Osteoblast (primary cell): ENCODE data around the gene GLB1L3. TPM values are rescaled to one million over a fixed set of nuclear protein-coding genes. Genes with fewer than 3 reads are reported as not detected.

Experiments
- DNase-seq: peaks from one replicate; pipeline ENCODE4 v3.0.0; 2011; ENCODE audit warnings: low spot score, mixed read lengths; ENCODE audit not compliant: insufficient read length; ENCODE audit errors: missing footprints
- H2AFZ ChIP-seq: 2 replicates; pipeline ENCODE4 v1.6.0; 2011; ENCODE audit warnings: mild to moderate bottlenecking, low read length
- H3K27ac ChIP-seq: 2 replicates; pipeline ENCODE4 v1.5.1; 2011; ENCODE audit warnings: mild to moderate bottlenecking, low read depth, low read length, moderate library complexity
- H3K27me3 ChIP-seq: 2 replicates; pipeline ENCODE4 v1.6.0; 2012; ENCODE audit warnings: mild to moderate bottlenecking, control low read depth, inconsistent platforms, low read length, moderate library complexity; ENCODE audit not compliant: insufficient read depth
- H3K36me3 ChIP-seq: 2 replicates; pipeline ENCODE4 v1.5.1; 2011; ENCODE audit warnings: mild to moderate bottlenecking, low read length, control low read depth, moderate library complexity; ENCODE audit not compliant: insufficient read depth
- H3K4me1 ChIP-seq: 2 replicates; pipeline ENCODE4 v1.5.1; 2011; ENCODE audit warnings: mild to moderate bottlenecking, low read length, control low read depth, moderate library complexity; ENCODE audit not compliant: insufficient read depth
- H3K4me2 ChIP-seq: 2 replicates; pipeline ENCODE4 v1.6.0; 2011; ENCODE audit warnings: mild to moderate bottlenecking, low read length; ENCODE audit not compliant: insufficient read depth
- H3K4me3 ChIP-seq: fragments of 200-600 bp; sonication (generic); 3 replicates; pipeline ENCODE4 v1.5.1; 2012; ENCODE audit warnings: mild to moderate bottlenecking, low read length, inconsistent platforms; ENCODE audit not compliant: insufficient read depth
- H3K79me2 ChIP-seq: 2 replicates; pipeline ENCODE4 v1.6.0; 2012; ENCODE audit warnings: mild to moderate bottlenecking, low read length, control low read depth, inconsistent platforms; ENCODE audit not compliant: insufficient read depth
- H3K9me3 ChIP-seq: 2 replicates; pipeline ENCODE4 v1.5.1; 2011; ENCODE audit warnings: low read depth, low read length, control low read depth
- H4K20me1 ChIP-seq: 2 replicates; pipeline ENCODE4 v1.6.0; 2012; ENCODE audit warnings: mild to moderate bottlenecking, low read length, control low read depth; ENCODE audit not compliant: insufficient read depth
- CTCF ChIP-seq: IDR thresholded peaks from 2 replicates; pipeline ENCODE4 v1.5.1; 2011; ENCODE audit warnings: mild to moderate bottlenecking, low read depth, low read length, moderate library complexity; ENCODE audit errors: extremely low read depth
- total RNA-seq: library from RNA; depleted of rRNA; stranded (reverse); fragments of >200 nt; gene quantifications from 2 replicates; pipeline ENCODE4 v1.2.3, GENCODE V29; 2012

Gene GLB1L3
- total RNA-seq, 1 donor, result not detected

GRCh38 chr11:134367781-134368180, 91.6 kb downstream of the GLB1L3 start:
- Histone ChIP-seq H4K20me1 (no peaks in the 10 kb centered on the region), H3K36me3 (no peaks in the 10 kb centered on the region), H3K9me3 (no peaks in the 10 kb centered on the region), H3K4me2 (no peak overlapping the region), H3K79me2 (no peaks in the 10 kb centered on the region), H3K4me3 (no peak overlapping the region), H2AFZ (no peak overlapping the region), H3K4me1 (no peaks in the 10 kb centered on the region), H3K27me3 (no peaks in the 10 kb centered on the region), H3K27ac (no peak overlapping the region)
- DNase-seq, result peak; percentile 26
- TF ChIP-seq CTCF, result no peak

Other genes with a start within 250 kb of the GLB1L3 start
- gene JAM3, start 207.3 kb upstream of the GLB1L3 start, total RNA-seq, result 56.3 and 57.5 TPM in 2 replicates
- gene NCAPD3, start 52.4 kb upstream of the GLB1L3 start, total RNA-seq, result 9.4 and 12.7 TPM in 2 replicates
- gene VPS26B, start 51.7 kb upstream of the GLB1L3 start, total RNA-seq, result 51.3 and 54.3 TPM in 2 replicates
- 36.2 and 42.0 TPM in 2 replicates for gene THYN1, start 23.0 kb upstream of the GLB1L3 start, total RNA-seq
- gene ACAD8, start 22.8 kb upstream of the GLB1L3 start, total RNA-seq, result 17.7 and 21.5 TPM in 2 replicates
- 0.29 and 0.36 TPM in 2 replicates for gene GLB1L2, start 55.6 kb downstream of the GLB1L3 start, total RNA-seq
- not detected in 2 replicates for gene B3GAT1, start 135.9 kb downstream of the GLB1L3 start, total RNA-seq